GM12891 (cell line): Measurements from ENCODE around the gene RAP1A.

Experiments
- POLR2A ChIP-seq: IDR thresholded peaks from 2 replicates; pipeline ENCODE4 v1.6.1; 2011; ENCODE audit warnings: low read depth, low read length, control low read depth
- POU2F2 ChIP-seq: IDR thresholded peaks from 2 replicates; pipeline ENCODE4 v1.6.1; 2011; ENCODE audit warnings: low read depth, mild to moderate bottlenecking, control low read depth, low read length, moderate library complexity

GRCh38 chr1:111666828-111667227 is 47.2 kb downstream of the RAP1A start:
- no peak for TF ChIP-seq POLR2A
- no peak for TF ChIP-seq POU2F2
